GDM1 (cell line): Measurements from ENCODE around the gene GADD45B.
"Not testable (repeated sequence)": the region's sequence is repeated elsewhere in the genome, so short reads cannot be mapped to it uniquely, and the experiment has no call there.

Experiments
- DNase-seq: peaks from one replicate; lab custom pipeline; 2025; lab: John Stamatoyannopoulos, UW

Gene GADD45B

DNA sequence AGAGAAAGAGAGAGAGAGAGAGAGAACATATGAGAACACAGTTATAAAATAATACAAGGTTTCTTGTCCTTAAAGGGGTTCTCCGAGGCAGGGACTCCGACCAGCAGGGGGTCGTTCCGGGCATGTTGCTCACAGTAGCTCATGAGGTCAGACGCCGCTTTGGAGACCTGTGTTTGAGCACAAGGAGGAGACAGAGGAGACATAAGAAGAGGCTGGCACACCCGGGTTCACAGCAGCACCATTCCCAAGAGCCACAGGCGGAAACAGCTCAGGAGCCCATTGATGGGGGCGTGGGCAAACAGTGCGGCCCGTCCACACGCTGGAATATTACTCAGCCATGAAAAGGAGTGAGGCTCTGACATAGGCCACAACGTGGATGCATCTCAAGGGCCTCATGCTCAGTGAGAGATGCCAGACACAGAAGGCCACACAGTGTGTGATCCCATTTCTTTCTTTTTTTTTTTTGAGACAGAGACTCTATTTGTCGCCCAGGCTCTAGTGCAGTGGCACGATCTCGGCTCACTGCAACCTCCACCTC lies 39.1 kb downstream of the GADD45B start:
- DNase-seq: no peak

DNA sequence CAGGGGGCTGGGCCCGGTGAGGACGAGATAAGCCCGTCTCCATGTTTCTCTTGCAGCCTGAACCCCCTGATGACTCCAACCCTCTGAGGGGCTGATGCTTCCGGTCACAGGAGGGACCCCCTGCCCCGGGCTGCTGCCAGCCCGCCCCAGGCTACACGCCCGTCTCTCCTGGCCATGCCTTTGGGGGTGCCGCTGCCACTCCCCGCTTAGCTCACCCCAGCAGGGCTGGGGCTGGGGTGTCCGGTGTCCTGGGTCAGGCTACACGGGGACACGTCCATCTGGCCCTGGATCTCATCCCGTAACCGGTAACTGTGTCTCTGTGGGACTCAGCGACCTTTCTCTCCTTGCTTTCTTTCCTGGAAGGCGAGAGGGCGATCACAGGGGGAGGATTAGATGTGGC lies 40.8 kb downstream of the GADD45B start:
- DNase-seq: no peak

DNA sequence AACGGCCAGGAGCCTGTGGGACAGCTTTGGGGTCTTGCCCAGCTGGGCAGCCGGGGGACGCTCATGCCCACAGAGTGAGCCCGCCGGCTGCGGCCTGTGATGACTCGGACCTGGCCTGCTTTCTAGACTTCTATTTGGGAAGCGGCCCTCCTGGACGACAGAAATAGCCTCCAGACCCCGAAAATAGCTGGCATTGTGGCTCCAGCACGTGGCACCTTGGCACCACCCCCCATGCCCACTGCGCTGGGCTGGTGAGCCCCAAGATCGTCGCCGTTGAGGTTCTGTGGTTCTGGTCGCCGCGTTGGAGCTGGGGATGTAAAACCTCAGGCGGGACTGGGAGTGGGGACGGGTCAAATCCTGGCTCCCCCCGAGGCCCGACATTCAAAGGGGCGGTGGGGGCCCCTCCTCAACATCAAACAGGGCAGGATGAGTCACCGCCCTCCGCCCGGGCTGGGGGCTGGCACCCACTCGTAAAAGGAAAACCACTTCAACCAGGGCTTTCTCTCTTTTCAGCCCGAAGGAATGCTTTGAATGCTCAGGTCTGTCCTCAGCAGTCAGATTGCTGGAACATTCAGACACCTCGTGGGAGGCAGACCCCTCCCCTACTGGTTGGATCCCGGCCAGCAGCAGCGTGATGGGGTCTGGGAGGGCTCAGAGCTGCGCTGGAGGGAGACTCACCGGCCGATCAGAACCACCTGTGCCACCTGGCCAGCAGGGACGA lies 42.1 kb downstream of the GADD45B start:
- no peak for DNase-seq

DNA sequence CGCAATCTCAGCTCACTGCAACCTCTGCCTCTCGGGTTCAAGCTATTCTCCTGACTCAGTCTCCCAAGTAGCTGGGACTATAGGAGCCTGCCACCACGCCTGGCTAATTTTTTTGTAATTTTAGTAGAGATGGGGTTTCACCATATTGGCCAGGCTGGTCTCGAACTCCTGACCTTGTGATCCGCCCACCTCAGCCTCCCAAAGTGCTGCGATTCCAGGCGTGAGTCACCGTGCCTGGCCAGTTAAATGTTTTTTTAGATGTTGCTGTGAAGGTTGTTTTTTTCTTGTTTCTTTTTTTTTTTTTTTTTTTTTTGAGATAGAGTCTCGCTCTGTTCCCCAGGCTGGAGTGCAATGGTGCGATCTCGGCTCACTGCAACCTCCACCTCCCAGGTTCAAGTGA lies 42.9 kb downstream of the GADD45B start:
- not testable (repeated sequence) for DNase-seq

DNA sequence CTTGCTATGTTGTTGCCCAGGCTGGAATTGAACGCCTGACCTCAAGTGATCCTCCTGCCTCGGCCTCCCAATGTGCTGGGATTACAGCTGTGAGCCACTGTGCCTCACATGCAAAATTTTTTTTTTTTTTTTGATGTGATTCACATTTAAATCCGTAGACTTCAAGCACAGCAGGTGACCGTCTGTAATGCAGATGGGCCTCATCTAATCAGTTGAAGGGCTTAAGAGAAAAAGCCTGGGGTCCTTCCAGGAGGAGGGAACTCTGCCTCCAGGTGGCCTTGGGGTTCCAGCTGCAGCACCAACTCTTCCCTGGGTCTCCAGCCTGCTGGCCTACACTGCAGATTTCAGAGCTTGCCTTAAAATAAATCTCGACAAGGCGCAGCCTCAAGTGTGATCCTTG lies 43.6 kb downstream of the GADD45B start:
- no peak for DNase-seq

DNA sequence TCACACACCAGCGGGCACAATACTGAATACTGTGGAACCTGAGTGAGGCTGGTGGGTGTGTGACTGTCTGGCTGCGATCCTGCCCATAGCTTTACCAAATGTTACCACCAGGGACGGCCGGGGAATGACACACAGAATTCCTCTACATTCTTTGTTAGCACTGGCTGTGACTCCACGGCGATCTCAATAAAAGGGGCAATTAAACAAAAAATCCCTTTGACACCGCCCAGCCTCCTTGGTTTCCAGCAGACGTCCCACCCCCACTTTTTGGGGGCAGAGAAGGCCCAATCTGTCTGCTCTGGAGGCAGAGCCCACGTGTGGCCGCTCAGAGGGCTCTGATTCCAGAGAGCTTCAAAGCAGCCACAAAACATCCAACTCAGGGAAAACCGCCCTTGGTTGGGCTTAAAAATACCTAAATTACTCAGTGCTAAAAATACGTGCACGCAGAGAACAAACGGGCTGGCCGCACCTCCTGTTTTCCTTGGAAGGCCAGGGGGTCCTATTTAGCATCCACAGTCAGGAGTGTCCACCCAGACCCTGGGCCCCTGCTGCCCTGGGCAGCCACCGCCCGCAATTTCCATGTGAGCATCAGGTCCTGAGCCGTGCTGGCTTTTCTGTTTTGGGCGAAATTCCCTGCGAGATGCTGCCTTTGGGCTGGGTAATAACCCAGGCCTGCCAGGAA lies 47.8 kb downstream of the GADD45B start:
- DNase-seq: no peak

DNA sequence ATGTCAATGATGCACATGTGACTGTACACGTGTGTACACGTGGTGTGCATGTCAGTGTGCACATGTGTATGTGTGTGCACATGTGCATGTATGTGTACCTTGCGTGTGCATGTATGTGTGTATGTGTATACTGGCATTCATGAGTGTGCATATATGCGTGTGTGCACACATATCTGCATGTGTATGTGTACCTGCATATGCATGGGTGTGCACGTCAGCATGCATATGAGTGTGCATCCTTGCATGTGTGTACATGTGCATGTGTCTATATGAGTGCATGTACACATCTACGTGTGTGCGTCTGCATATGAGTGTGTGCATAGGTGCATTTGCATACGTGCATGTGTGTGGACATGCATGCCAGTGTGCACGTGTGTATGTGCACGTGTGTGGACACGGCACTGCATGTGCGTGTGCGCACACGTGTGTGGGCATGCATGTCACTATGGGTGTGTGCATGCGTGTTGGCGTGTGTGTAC lies 48.5 kb downstream of the GADD45B start:
- no peak for DNase-seq

DNA sequence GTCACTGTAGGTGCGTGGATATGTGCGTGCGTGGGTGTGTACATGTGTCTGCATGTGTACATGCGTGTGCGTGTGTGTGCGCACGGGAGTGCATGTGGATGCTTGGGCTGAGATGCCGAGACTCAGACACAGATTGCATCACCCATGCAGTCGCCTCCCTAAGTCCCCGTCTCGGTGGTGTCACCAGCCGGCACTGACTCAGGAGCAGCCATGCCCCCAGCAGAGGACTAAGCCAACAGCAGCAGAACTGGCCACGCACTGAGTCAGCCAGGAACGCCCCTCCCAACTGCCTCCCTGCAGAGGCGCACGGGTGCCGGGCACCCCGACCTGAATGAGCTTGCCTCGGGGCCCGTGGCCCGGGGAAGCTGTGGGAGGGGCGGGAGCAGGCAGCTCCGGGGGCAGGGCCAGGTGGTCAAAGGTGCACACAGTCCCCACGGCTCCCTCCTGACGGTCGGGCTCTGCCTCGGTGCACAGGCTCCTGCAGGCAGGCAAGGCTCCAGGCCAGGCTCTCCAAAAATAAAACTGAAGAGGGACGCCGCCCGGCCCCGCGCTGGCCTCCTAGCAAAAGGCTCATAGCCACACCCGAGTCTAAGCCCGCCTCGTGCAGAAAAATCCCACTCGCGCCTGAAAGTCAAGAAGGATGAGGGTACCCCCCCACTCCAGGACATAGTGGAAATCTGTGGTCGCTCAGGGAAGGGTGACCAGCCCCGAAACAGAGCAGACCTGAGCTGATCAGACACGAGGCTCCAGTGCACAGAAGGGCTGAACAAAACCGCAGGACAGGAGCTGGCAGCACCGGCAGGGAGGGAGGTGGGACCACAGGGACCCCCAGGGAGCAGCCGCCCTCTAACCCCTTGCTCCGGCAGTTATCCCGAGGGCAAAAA lies 49.2 kb downstream of the GADD45B start:
- no peak for DNase-seq

DNA sequence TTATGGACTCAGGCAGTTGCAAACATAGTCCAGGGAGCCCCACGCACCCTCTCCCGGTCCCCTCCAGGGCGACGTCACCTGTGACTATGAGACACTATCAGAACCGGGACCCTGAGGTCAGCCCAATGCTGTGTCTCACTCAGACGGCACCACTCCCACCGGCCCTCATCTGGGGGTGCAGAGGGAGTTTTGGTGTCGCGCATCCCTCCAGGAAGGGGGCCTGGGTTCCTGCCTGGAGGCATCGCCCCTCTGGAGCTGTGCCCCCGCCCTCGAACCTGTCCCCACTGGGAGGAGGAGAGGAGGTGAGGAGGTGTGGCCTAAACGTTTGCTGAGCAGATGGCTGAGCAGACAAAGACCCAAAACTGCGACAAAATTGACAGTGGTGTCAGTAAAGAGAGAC lies 51.2 kb downstream of the GADD45B start:
- no peak for DNase-seq

DNA sequence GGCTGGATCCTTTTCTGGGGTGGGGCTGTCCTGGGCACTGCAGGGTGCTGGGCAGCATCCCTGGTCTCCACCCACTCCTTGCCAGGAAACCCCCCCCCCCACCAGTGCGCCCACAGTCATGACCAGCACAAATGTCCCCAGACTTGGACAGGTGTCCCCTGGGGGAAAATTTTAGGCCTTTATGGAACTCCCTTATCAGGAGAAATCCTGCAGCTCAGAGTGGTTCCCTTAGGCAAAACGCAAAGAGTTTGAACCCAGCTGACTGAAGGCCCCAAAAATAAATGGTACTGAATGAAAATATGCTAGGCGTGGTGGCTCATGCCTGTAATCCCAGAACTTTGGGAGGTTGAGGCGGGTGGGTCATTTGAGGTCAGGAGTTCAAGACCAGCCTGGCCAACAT lies 51.8 kb downstream of the GADD45B start:
- DNase-seq: no peak
